GM10266 (cell line): Measurements from ENCODE around the gene VEPH1.

ENCODE experiments used
- DNase-seq: peaks from one replicate; pipeline ENCODE4 v3.0.0; 2012; ENCODE audit errors: extremely low spot score
- TF ChIP-seq, protein P1 (sequence below): IDR thresholded peaks from 2 replicates; pipeline ENCODE4 v1.5.1; 2012; ENCODE audit warnings: mild to moderate bottlenecking, low read depth; ENCODE audit not compliant: control insufficient read depth, insufficient read depth; ENCODE audit errors: missing control alignments

VEPH1 gene

DNA sequence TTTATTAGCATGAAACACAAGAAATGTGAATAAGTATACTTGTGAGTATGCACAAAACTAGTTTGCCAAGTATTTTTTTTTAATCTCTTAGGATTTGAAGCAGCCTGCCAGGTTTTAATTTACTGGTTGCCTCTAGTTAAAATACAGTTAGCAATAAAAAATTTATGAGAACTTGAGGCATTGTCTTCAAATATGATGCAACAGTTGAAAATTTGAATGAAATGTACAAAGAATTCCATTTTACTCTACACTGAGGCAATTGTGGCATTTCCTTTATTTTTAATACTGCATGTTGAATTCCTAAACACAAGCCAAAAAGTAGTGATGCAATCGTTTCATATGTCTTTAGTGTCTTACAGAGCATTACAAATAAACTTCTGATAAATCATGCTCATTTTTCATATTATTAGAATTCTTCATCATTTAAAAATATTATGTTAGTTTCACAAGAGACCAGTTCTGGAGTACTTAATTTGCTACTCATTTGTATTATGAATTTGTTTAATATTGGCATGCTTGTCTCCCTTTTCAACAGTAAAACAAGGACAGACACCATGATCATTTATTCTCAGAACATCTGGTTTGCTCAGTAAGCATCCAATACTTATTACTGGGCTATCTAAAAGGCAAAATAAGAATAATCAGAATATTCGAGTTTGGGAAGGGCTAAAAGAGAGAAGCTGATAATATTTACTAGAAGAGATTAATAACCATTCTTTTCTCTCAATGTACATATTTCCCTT is 191.4 kb downstream of the VEPH1 start:
- no peak for DNase-seq
- TF ChIP-seq, protein P1, sequence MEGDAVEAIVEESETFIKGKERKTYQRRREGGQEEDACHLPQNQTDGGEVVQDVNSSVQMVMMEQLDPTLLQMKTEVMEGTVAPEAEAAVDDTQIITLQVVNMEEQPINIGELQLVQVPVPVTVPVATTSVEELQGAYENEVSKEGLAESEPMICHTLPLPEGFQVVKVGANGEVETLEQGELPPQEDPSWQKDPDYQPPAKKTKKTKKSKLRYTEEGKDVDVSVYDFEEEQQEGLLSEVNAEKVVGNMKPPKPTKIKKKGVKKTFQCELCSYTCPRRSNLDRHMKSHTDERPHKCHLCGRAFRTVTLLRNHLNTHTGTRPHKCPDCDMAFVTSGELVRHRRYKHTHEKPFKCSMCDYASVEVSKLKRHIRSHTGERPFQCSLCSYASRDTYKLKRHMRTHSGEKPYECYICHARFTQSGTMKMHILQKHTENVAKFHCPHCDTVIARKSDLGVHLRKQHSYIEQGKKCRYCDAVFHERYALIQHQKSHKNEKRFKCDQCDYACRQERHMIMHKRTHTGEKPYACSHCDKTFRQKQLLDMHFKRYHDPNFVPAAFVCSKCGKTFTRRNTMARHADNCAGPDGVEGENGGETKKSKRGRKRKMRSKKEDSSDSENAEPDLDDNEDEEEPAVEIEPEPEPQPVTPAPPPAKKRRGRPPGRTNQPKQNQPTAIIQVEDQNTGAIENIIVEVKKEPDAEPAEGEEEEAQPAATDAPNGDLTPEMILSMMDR: no peak

DNA sequence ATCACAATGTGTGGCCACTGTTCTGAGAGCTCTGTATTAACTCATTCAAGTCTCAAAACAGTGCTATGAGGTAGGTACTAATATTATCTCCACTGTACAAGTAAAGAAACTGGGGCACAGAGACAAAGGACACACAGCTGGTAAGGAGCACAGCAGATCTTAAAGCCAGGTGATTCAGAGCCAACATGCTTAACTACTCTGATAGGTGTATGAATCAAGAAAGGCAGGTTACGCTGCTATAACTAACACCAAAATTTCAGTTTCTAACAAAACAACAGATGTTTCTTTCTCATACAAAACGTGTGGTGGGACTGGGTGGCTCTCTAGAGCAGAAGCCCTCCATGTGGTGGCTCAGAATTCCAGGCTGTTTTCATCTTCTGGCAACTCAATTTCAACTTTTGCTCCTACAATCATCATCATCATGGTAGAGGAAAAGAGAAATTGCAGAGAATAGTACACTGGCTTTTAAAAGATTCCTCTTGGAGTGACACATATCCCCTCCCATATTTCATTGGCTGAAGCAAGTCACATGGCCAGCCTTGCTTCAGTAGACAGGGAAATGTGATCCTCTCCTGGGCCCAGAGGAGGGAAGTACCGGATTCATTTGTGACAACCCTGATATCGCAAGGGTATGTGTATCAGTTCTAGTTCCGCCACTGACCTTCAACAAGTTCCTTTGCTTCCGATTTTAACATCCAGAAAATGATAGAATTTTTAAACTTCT is 192.7 kb downstream of the VEPH1 start:
- TF ChIP-seq, protein P1: no peak
- no peak for DNase-seq

DNA sequence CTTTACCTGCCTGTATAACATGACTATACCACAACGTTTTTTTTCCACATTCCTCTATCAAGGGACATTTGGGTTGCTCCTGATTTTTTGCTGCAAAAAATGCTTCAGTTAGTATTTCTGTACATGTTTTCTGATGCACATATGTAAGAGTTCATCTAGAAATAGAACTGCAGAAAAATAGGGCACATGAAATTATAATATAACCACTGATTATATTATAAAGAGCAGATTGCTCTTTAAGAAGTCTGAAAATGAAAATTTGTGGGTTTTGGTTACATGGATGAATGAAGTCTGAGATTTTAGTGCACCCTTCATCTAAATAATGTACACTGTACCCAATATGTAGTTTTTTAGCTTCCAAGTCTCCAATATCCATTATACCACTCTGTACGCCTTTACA is 196.7 kb downstream of the VEPH1 start:
- DNase-seq: no peak
- TF ChIP-seq, protein P1: no peak

DNA sequence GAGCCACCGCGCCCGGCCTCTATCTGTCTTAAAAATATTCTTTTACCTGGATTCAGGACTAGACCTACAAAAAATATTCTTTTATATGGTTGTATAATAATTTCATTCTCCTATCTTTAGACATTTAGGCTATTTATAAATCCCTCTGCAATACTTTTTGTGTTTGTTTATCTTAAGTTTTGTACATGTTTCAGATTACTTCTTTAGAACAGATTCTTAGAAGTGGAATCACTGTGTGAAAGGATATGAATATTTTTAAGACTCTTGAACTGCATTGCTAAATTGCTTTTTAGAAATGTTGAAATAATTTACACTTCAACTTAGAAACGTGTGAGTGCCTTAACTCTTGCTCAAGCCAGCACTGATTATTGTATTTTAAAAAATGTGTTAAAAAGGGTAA is 197.8 kb downstream of the VEPH1 start:
- TF ChIP-seq, protein P1: no peak
- DNase-seq: no peak

DNA sequence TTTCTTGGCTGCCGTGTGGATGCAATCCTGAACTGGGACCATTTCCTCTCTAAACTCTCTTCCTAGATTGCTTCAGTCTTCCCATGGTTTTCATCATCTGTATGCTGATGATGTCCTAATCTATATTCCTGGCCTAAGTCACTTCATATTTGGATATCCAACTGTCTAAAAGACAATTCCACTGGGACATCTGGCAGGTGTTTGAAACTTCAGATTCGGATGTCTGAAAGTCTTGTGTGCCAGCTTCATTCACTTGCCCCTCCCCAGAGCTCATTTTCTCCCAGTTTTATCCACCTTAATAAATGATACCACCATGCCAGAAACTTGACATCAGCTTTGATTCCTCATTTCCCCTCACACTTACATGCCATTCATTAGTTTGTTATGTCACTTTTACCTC is 201.5 kb downstream of the VEPH1 start:
- TF ChIP-seq, protein P1: no peak
- no peak for DNase-seq

DNA sequence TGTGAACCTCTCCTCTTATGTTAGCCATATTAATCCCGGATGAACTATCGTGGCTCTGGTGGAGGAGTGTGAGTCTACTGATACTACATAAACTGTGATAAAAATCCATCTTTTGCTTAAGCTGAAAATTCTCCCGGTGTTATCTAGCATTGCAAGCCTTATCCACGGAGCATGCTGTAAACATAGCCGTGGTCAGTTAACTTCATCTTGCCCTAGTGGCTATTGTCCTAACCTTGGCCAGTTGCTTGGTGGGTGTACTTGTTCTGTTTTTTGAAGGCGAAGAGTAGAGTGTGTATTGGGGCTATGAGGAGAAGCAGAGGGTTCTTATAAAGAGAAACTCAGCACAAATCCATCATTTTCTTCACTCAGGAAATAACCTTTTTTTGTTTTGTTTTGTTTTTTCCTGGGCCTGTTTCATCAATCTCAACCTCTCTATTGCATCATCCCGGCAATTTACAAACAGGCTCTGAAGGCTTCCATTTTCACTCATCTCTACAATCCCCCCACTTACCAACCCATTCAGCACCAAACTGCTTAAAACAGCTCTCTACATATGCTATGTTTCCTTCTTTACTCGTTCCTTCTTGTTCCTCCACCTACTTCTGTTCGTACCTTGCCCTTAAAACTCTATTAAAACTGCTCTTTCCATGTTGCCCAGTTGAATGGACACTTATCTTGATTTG is 202.1 kb downstream of the VEPH1 start:
- TF ChIP-seq, protein P1: no peak
- no peak for DNase-seq
